ENCODE results near the gene ESRRB. TPM values are rescaled to one million over a fixed set of nuclear protein-coding genes. Genes with fewer than 3 reads are reported as not detected.

The ESRRB gene
- total RNA-seq, 1 donor from 2014 or later: 0.16 TPM

GRCh38 chr14:76371066-76371465 is 4.9 kb upstream of the ESRRB start:
- H3K27ac Mint-ChIP-seq: no peak overlapping the region
- H3K9me3 Mint-ChIP-seq: no peaks in the 10 kb centered on the region
- no peak overlapping the region for H3K4me3 Mint-ChIP-seq
- peaks cover 92% of the 10 kb centered on the region for H3K27me3 Mint-ChIP-seq (ENCODE audit: low read depth)
- H3K36me3 Mint-ChIP-seq: no peaks in the 10 kb centered on the region
- no peak for TF ChIP-seq CTCF (IDR thresholded peaks at IDR 0.05; ENCODE audit: unreplicated experiment)
- H3K4me1 Mint-ChIP-seq: peaks cover 3% of the 10 kb centered on the region
- no peak for DNase-seq (ENCODE audit: low spot score in 2 of 2, unreplicated experiment in 2 of 2)

- Mint-ChIP-seq H3K4me1 (peaks cover 13% of the 10 kb centered on the region), H3K27ac (no peak overlapping the region), H3K36me3 (no peaks in the 10 kb centered on the region), H3K9me3 (no peaks in the 10 kb centered on the region), H3K4me3 (no peak overlapping the region), H3K27me3 (ENCODE audit: low read depth) (peaks cover 94% of the 10 kb centered on the region)
- no peak for TF ChIP-seq CTCF (IDR thresholded peaks at IDR 0.05; ENCODE audit: unreplicated experiment)
- no peak for DNase-seq (ENCODE audit: low spot score in 2 of 2, unreplicated experiment in 2 of 2)
These were observed 2.5 kb upstream of the ESRRB start for GRCh38 chr14:76373456-76373855.

GRCh38 chr14:76375484-76375883 is 453 bp upstream of the ESRRB start:
- H3K36me3 Mint-ChIP-seq: no peaks in the 10 kb centered on the region
- no peak overlapping the region for H3K27ac Mint-ChIP-seq
- peaks cover 13% of the 10 kb centered on the region for H3K4me1 Mint-ChIP-seq
- H3K4me3 Mint-ChIP-seq: no peak overlapping the region
- no peaks in the 10 kb centered on the region for H3K9me3 Mint-ChIP-seq
- no peak for TF ChIP-seq CTCF (IDR thresholded peaks at IDR 0.05; ENCODE audit: unreplicated experiment)
- DNase-seq (ENCODE audit: low spot score in 2 of 2, unreplicated experiment in 2 of 2): no peak
- peaks cover 100% of the 10 kb centered on the region for H3K27me3 Mint-ChIP-seq (ENCODE audit: low read depth)

- DNase-seq (ENCODE audit: low spot score in 2 of 2, unreplicated experiment in 2 of 2): no peak
These were observed 506 bp downstream of the ESRRB start for GRCh38 chr14:76376409-76376877.

GRCh38 chr14:76376878-76377734 is 1.2 kb downstream of the ESRRB start:
- H3K27me3 Mint-ChIP-seq (ENCODE audit: low read depth): peaks cover 100% of the 10 kb centered on the region
- peaks cover 13% of the 10 kb centered on the region for H3K4me1 Mint-ChIP-seq
- no peak overlapping the region for H3K27ac Mint-ChIP-seq
- no peak for DNase-seq (ENCODE audit: low spot score in 2 of 2, unreplicated experiment in 2 of 2)
- no peaks in the 10 kb centered on the region for H3K36me3 Mint-ChIP-seq
- H3K9me3 Mint-ChIP-seq: no peaks in the 10 kb centered on the region
- H3K4me3 Mint-ChIP-seq: peak overlapping the region; percentile 61
- no peak for TF ChIP-seq CTCF (IDR thresholded peaks at IDR 0.05; ENCODE audit: unreplicated experiment)

More at GRCh38 chr14:76376409-76376877, 506 bp downstream of the ESRRB start:
- Mint-ChIP-seq H3K27me3 (ENCODE audit: low read depth) (peaks cover 100% of the 10 kb centered on the region), H3K36me3 (no peaks in the 10 kb centered on the region), H3K27ac (no peak overlapping the region), H3K4me1 (peaks cover 13% of the 10 kb centered on the region), H3K4me3 (peak overlapping the region; percentile 61), H3K9me3 (no peaks in the 10 kb centered on the region)
- no peak for TF ChIP-seq CTCF (IDR thresholded peaks at IDR 0.05; ENCODE audit: unreplicated experiment)

Measured in mesothelial cell of epicardium (in vitro differentiated cells).